ENCODE measurements around the gene ADAR. TPM values are rescaled to one million over a fixed set of nuclear protein-coding genes. Genes with fewer than 3 reads are reported as not detected.

The ADAR gene
- total RNA-seq, 4 donors from 2014 or later: 81.5 to 140 (median 110) TPM

DNA sequence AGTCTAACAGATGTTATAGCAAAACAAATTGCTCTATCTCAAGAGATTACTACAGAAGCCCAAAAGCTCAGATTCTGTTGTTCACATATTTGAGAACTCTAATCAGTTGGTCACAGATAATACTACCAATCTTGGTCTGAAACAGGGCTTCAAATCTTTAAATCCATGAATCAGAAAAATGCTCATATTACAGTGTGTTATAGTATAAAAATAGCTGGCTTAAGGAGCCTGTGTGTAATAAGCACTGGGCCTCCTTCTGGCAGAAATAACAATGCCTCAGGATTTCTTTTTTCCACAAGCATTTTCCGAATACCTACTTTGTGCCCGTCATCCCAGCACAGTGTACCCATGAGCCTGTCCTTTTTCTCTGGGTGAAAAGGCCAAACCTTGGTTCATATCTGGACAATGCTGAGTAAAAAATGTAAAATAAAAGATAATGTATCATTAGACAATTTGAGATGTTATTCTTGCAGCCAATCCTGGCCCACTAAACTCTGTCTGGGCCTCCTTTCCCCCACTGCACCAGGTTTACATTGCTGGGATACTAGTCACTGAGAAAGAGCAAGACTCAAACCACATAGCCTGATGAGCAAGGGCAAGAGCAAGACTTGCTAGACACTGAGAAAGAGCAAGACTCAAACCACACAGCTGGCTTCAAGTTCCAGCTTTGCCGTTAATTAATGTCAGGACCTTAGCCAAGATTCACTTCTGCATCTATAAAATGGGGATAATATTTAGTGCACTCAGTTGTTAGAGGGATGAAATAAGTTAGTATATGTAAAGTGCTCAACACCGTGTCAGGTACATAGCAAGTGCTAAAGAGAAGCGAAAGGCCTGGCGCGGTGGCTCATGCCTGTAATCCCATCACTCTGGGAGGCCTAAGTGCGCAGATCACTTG lies 17.0 kb upstream of the ADAR start:
- TF ChIP-seq EP300 (IDR thresholded peaks at IDR 0.05; ENCODE audit: low read depth) (no peak), POLR2A (IDR thresholded peaks at IDR 0.05) (no peak), POLR2AphosphoS5 (IDR thresholded peaks at IDR 0.05) (no peak)
- TF ChIP-seq, protein P1, sequence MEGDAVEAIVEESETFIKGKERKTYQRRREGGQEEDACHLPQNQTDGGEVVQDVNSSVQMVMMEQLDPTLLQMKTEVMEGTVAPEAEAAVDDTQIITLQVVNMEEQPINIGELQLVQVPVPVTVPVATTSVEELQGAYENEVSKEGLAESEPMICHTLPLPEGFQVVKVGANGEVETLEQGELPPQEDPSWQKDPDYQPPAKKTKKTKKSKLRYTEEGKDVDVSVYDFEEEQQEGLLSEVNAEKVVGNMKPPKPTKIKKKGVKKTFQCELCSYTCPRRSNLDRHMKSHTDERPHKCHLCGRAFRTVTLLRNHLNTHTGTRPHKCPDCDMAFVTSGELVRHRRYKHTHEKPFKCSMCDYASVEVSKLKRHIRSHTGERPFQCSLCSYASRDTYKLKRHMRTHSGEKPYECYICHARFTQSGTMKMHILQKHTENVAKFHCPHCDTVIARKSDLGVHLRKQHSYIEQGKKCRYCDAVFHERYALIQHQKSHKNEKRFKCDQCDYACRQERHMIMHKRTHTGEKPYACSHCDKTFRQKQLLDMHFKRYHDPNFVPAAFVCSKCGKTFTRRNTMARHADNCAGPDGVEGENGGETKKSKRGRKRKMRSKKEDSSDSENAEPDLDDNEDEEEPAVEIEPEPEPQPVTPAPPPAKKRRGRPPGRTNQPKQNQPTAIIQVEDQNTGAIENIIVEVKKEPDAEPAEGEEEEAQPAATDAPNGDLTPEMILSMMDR (IDR thresholded peaks at IDR 0.05): no peak
- Histone ChIP-seq H3K9me3 (no peaks in the 10 kb centered on the region), H3K4me1 (peaks cover 9 to 18% (median 11%) of the 10 kb centered on the region in 4 donors), H3K36me3 (no peaks in the 10 kb centered on the region), H3K27ac (no peak overlapping the region), H3K4me3 (no peak overlapping the region), H3K27me3 (no peaks in the 10 kb centered on the region)
- intact Hi-C loops (cut with DNase I; ENCODE audit: low total_unique reads): no loop called here
- WGBS, 2 donors (ENCODE audit: low coverage in 1 of 2): 89 to 91% methylated on average over 5 to 8 of the region's 8 CpGs
- no peak for DNase-seq
- in situ Hi-C loops (cut with MboI; ENCODE audit: low pct_ligation_motif_present in 1 of 4, low pct_unique_long_range_greater_than_20kb in 1 of 4, low sequenced_read_pairs in 3 of 4): no loop called here

DNA sequence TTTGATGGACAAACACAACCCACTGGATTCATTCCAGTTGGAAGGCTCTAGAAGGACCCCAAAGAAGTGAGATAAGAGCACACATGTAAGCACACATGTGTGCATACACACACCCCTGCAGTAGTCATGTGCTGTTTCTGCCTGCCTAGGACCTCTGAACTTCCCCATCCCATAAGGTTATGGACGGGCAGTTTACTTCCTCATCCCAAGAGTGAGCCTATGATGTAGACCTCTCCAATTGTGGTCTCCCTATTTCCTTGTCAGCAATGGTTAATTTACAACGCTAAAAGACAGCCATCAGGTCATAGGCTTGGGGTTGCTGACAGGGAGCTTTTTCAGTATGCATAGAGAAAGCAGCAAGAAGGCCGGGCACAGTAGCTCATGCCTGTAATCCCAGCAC lies 15.4 kb upstream of the ADAR start:
- 67 to 89% methylated on average over 2 to 3 of the region's 3 CpGs for WGBS, 2 donors (ENCODE audit: low coverage in 1 of 2)
- Histone ChIP-seq H3K4me3 (no peak overlapping the region), H3K27ac (peak overlapping the region in 1 of 4 donors; percentile 10), H3K36me3 (no peaks in the 10 kb centered on the region), H3K27me3 (no peaks in the 10 kb centered on the region), H3K4me1 (peaks cover 9 to 17% (median 11%) of the 10 kb centered on the region in 4 donors), H3K9me3 (no peaks in the 10 kb centered on the region)
- no peak for DNase-seq
- in situ Hi-C loops (cut with MboI; ENCODE audit: low pct_ligation_motif_present in 1 of 4, low pct_unique_long_range_greater_than_20kb in 1 of 4, low sequenced_read_pairs in 3 of 4) (no loop called here), intact Hi-C loops (cut with DNase I; ENCODE audit: low total_unique reads) (no loop called here)
- TF ChIP-seq POLR2AphosphoS5 (IDR thresholded peaks at IDR 0.05) (no peak), EP300 (IDR thresholded peaks at IDR 0.05; ENCODE audit: low read depth) (no peak), POLR2A (IDR thresholded peaks at IDR 0.05) (no peak)
- TF ChIP-seq, protein P1 (IDR thresholded peaks at IDR 0.05): no peak

DNA sequence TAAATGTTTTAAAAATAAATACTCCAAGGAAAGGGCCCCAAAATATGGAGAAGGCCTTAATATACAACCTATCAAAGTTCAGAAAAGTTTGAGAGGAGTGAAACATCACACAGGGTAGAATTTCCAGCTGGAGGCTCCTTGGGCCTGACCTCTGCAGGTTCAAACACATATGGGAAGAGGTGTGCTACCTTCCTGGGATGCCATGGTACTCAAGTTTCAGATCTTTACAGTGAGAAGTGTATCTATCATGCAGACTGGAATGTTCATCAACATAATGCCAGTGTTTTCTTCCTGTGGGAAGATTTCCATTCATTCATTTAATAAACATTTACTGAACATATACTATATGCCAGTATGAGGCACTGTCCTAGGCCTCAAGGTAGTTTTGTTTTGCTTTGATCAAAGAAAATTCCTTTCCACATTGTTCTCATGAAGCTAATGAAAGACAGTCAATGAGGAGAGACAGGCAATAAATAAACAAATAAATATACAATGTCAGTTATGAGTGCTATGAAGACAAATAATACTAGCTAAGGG lies 14.6 kb upstream of the ADAR start:
- no peaks in the 10 kb centered on the region for H3K9me3 ChIP-seq
- H3K36me3 ChIP-seq: no peaks in the 10 kb centered on the region
- no peak overlapping the region for H3K27ac ChIP-seq
- in situ Hi-C loops (cut with MboI; ENCODE audit: low pct_ligation_motif_present in 1 of 4, low pct_unique_long_range_greater_than_20kb in 1 of 4, low sequenced_read_pairs in 3 of 4) (no loop called here), intact Hi-C loops (cut with DNase I; ENCODE audit: low total_unique reads) (no loop called here)
- no peak for DNase-seq
- H3K4me1 ChIP-seq: peaks cover 9 to 13% (median 11%) of the 10 kb centered on the region in 4 donors
- no peaks in the 10 kb centered on the region for H3K27me3 ChIP-seq
- H3K4me3 ChIP-seq: no peak overlapping the region
- TF ChIP-seq, protein P1 (IDR thresholded peaks at IDR 0.05): no peak
- TF ChIP-seq EP300 (IDR thresholded peaks at IDR 0.05; ENCODE audit: low read depth) (no peak), POLR2A (IDR thresholded peaks at IDR 0.05) (no peak), POLR2AphosphoS5 (IDR thresholded peaks at IDR 0.05) (no peak)

DNA sequence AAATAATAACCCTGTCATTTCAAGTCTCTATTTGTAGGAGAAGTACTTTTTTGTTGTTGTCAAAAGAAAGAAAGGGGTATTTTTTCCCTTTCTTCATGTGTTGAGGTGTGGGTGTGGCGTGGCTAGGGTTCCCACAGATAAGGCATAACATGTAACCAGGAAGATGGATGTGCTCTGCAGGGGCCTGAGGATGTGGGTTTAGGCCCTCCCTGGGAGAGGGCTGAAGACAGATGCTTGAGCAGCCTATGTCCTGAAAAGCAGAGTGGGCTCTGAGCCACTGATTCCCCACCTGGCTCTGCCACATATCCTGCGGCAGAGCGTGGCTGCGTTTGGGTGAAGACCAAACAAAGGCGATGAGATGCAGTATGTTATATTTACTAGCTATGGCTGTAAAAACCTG lies 13.9 kb upstream of the ADAR start:
- in situ Hi-C loops (cut with MboI; ENCODE audit: low pct_ligation_motif_present in 1 of 4, low pct_unique_long_range_greater_than_20kb in 1 of 4, low sequenced_read_pairs in 3 of 4): no loop called here
- peaks cover 7 to 10% (median 8%) of the 10 kb centered on the region in 4 donors for H3K4me1 ChIP-seq
- H3K4me3 ChIP-seq: no peak overlapping the region
- TF ChIP-seq, protein P1 (IDR thresholded peaks at IDR 0.05): no peak
- TF ChIP-seq EP300 (IDR thresholded peaks at IDR 0.05; ENCODE audit: low read depth): no peak
- TF ChIP-seq POLR2AphosphoS5 (IDR thresholded peaks at IDR 0.05): no peak
- TF ChIP-seq POLR2A (IDR thresholded peaks at IDR 0.05): no peak
- no peaks in the 10 kb centered on the region for H3K36me3 ChIP-seq
- no peak overlapping the region for H3K27ac ChIP-seq
- H3K9me3 ChIP-seq: no peaks in the 10 kb centered on the region
- intact Hi-C loops (cut with DNase I; ENCODE audit: low total_unique reads): no loop called here
- 92 to 100% methylated on average over 3 to 5 of the region's 5 CpGs for WGBS, 2 donors (ENCODE audit: low coverage in 1 of 2)
- no peak for DNase-seq
- no peaks in the 10 kb centered on the region for H3K27me3 ChIP-seq
